GM20000 (cell line): Measurements from ENCODE around the gene MAN1A1.
"Not testable (repeated sequence)": the region's sequence is repeated elsewhere in the genome, so short reads cannot be mapped to it uniquely, and the experiment has no call there.

Experiments used
- DNase-seq: peaks from one replicate; pipeline ENCODE4 v3.0.0; 2012; ENCODE audit warnings: low spot score
- CTCF ChIP-seq: IDR thresholded peaks from 2 replicates; pipeline ENCODE4 v1.5.1; 2012; ENCODE audit warnings: mild to moderate bottlenecking, control low read depth; ENCODE audit errors: extremely low read depth, missing control alignments

MAN1A1 gene

GRCh38 chr6:119171088-119171841 lies 178.3 kb downstream of the MAN1A1 start:
- TF ChIP-seq CTCF, result no peak
- no peak for DNase-seq

GRCh38 chr6:119170447-119171087 lies 179.0 kb downstream of the MAN1A1 start:
- DNase-seq, result no peak
- TF ChIP-seq CTCF, result no peak

- no peak for DNase-seq
- TF ChIP-seq CTCF, result no peak
Measured at GRCh38 chr6:119170103-119170446, 179.5 kb downstream of the MAN1A1 start.

GRCh38 chr6:119169355-119169754 lies 180.2 kb downstream of the MAN1A1 start:
- not testable (repeated sequence) for DNase-seq

GRCh38 chr6:119166024-119166784 lies 183.4 kb downstream of the MAN1A1 start:
- no peak for DNase-seq
- TF ChIP-seq CTCF, result no peak

- TF ChIP-seq CTCF, result no peak
- DNase-seq, result no peak
Measured at GRCh38 chr6:119163006-119163405, 186.6 kb downstream of the MAN1A1 start.

- no peak for TF ChIP-seq CTCF
- no peak for DNase-seq
Measured at GRCh38 chr6:119162134-119162775, 187.3 kb downstream of the MAN1A1 start.
